GM21825 (cell line): ENCODE measurements around the gene ROBO4.
A peak's percentile ranks its signal among the peaks of the same experiment; 100 is the strongest.

ENCODE experiments used
- ATAC-seq: cut with Tn5 transposase; IDR thresholded peaks from one replicate; pipeline ENCODE4 v1.9.1; 2021; ENCODE audit warnings: mild to moderate bottlenecking, moderate library complexity; ENCODE audit not compliant: unreplicated experiment

Gene ROBO4

DNA sequence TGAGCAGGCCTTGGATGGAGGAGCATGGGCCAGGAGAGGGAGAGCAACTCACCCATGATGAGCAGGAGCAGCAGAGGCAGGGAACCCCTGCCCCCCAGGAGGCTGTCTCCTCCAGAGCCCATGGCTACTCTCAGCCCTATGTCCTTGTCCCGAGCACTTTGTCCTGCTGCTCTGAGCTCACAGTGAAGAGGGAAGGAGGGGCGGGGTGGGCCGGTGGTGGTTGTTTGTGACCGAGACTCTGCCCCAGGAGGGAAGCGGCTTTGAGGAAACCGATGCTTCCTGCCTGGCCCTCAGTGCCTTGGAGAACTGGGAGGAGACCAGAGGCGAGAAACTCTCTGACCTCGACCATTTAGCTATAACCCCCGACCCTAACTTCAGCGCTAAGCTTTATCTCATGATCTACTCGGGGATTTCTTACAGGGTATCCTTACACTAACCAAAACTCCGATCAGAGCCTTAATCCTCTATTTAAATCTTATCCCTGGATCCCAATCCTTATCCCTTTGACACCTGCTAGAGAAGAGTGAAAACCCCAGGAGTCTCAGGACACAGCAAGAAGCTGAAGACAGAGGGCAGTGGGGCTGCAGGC, at the start of gene ROBO4:
ROBO4 (minus strand) TSS at position 192 of the 589 bp plus-strand sequence; CDS start at position 122, 70 bp downstream.
- ATAC-seq: no peak

DNA sequence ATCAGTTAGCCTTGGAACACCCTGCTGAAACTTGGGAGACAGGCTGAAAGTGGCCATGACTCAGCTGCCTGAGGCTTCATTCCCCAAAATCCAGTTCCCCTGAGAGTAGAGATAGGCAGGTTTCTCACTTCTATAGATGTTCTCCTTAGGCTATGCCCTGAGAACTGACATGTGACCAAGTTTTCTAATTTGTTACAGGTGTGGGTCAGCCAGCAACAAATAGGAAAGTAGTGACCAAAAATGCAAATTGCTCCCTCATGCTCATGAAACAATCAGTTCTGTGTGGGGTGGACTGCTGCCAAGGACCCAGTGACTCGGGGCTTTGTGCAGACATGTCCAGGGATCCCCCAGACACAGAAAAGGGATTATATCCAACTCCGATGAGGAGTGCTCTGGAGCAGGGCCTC, 49.1 kb upstream of the ROBO4 start:
- ATAC-seq: no peak

DNA sequence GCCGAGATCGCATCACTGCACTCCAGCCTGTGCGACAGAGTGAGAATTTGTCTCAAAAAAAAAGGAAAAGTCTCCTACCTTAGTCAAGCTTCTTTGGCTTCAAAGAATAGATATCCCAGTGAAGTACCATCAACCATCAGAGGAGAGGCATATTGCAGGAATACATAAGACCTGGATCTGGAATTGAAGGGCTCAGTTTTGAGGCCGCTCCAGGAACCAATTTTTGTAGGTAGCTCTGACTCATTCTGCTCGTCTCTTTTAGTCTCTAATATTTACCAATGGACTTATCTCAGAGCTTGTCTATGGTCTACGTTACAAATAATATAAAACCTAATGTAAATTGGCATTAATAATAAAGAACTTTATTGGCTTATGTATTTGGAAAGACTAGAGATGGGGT, 48.2 kb upstream of the ROBO4 start:
- ATAC-seq: no peak

DNA sequence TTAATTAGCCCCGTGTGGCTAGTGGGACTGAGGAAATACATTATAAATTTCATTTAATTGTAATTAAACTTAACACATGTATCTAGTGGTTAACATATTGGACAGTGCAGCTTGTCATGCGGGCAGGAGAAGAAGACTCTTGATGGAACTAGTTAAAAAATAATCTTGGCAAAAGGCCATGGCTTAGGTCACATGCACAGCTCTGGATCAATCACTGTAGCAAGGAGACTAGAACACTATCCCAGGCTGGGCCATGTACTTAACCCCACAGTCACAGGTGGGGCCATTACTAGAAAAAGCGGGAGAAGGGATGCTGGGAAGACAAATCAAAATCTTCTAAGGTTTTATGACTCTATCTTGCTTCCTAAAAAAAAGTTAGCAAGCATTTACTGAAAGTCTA, 46.9 kb upstream of the ROBO4 start:
- no peak for ATAC-seq

DNA sequence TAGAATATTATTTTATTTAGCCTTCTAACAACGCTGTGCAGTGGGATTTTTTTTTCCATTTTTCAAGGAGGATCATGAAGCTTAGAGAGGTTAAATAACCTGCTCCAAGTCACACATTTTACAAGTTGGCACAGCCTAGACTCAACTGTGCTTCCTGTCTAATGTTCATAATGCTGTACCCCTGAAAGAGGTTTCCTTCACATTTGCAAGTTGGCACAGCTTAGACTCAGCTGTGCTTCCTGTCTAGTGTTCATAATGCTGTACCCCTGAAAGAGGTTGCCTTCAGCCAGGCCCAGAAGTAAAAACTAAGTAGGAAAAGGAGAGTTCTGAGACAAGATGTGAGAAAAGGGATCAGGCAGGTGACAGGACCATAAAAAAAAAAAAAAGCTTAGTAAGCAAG, 46.1 kb upstream of the ROBO4 start:
- no peak for ATAC-seq

DNA sequence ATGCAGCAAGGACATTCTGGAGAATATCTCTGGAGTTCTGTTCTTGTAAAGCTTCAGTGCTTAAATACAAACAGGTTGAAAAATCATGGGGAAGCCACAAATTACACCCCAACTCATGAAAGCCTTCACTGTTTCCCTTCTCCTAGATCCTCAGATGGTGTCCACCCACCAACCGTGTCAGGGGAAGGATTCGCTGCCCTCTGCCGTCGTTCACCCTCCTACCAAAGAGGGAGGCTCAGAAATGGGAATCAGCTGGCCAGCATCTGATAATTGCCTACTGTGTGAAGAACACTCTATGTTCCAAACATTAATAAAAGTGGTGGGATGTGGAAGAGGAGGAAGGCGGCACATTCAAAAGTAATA, 45.6 kb upstream of the ROBO4 start:
- no peak for ATAC-seq

DNA sequence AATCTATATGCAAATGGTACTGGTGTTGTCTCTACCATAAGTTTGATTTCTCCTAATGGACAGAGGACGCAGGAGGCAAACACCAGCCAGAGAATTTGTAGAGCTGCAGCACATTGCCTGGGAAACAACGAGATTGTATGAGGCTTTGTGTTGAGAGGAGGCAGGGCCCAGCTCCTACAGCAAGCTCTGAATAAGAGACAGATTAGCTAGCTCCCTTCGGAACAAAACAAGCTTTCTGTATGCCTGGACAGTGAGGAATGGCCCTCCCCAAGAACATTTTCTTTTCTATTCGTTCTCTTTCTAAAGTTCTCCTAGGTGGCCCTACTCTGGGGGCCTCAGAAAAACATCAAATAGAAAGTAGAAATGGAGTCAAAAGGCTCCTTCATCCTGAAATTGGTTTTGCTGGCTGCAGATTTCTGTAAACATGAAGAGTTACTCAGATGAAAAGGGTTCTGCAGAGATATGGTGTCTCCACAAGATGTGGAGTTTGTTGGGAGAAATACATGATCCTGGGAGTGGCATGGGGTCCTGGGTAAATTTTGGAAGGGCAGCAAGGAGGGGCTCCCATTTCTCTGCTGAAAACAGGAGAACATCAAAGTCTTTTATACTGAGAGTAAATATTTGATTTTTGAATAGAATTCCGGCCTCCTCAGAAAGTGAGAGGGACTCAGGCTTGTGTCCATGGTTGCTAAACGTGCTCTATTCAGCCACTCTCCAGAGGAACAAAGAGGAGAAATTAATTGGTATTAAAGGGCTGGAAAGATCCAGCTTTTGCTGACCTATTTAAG, 45.0 kb upstream of the ROBO4 start:
- ATAC-seq: no peak

DNA sequence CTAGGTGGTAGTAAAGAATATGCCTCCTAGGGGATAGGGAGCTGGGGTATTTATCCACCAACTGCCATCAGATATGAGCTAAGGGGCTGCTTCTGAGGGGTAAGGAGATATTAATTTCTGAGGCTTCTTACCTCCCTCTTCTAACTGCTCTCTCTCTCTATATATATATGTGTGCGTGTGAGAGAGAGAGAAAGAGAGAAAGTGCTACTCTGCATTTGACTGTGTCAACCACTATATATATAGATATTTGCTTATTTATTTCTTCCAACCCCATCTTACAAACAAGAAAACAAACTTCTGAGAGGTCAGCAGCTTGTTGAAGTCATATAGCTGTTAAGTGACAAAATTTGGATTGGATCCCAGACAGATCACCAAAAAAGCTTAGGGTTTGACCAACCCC, 44.0 kb upstream of the ROBO4 start:
- no peak for ATAC-seq

DNA sequence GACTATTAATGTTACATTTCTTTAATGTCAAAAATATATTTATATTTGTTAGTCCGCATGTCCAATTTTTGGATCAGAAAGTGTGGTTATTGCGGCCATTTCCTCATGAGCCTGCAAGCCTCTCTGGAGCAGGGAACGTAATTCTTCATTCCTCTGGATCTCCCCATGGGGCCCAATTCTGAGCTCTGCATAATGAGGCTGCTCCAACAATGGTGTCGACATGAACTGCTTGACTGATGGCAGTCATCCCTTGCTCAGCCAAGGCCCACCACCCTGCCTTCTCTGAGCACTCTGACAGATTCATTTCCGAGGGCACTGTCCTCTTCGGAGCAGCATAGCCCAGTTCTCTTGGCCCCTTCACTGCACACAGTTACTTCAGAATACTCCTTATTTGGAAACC, 41.3 kb upstream of the ROBO4 start:
- no peak for ATAC-seq

DNA sequence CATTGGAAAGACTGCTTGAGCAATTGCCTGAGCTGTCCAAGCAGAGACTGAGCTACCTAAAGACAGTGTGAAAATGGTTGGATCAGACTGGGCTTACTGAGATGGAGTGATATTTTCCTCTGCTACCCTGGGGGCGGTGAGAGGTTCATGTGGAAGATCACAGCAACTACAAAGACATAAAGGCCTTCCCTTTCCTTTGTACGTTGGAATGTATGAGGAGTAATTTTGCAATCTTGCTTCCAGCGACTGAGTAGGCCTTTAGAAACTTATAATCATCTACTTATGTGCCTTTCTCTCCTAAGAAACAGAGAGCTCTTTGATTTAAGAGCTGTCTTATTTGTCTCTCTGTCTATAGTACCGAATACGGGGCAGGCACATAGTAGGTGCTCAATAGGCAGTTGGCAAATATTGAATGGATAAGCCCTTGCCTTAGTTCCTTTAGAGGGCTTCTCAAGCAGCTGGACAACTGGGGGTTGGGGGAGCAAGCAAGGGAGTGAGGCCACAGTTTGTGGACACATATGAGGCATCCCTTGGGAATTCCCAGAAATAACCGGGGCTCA, 40.6 kb upstream of the ROBO4 start:
- ATAC-seq: no peak

DNA sequence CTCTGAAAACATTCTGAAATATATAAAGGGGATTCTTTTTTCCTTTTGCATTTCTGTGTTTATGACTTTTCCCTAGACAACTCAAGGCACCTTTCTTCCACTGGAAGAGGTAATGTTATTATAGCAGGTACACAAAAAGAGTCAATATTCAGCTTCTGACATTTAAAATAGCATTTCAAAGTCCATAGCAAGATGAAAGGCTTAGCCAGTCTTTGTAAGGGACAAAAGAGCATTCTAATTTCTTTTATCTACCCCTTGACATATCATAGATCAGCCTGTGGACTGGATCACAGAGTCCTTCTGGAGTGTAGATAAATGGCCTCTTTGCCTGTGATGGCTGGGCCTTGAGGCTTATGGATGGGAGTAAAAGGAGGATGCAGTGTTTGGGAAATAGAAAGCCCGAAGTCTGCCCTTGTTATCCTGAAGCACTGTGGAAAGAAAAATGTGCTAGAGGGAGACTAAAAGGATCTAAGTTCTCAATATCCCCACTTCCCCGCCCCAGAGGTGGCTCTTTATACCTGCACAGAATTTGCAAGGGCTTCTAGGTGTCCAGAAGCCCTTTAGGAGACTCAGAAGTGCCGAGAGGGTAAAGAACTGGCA, 39.8 kb upstream of the ROBO4 start:
- ATAC-seq: no peak

DNA sequence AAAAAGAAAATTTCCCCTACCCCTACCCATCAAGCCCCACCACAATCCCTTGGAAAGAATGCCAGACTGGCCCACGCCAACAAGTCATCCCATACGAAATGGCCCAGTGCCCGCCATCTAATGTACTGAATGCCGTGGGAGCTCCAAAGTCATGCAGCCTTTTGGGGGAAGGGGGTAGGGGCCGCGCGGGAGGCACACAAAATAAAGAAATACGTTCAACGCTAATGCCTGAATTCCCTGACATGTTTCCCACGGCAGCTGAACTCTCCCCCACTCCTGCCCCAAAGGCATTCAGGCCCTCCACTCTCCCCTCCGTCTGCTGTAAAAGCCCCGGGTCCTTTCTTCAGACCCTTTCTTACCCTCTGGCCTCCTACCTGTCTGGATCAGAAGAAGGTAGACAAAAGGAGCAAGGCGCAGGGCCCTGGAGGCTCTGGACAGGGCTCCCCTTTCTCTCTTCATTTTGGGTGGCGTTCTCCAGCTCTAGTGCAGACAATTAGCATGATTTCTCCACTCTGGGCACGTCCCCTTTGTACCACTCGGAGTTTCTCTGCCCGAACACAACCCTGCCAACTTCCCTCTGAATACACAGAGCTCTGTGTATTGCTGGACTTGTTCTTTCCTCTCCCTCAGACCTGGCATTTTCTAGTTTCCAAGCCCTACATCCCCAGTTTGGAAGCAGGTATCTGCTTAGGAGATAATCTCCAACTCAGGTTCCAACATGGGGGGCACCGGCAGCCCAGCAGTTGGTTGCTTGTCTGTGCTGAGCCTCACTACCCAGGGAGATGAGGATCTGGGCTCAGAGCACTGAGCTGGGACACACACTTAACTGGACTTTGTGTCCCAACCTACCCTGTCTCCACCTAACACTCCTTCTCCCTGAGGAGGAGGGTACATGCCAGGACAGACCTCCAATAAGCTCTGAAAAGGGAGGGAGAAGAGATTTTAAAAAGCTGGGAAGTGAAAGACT, 38.2 kb upstream of the ROBO4 start, which contains the start of gene HEPACAM:
HEPACAM (minus strand) TSS at position 500 of the 967 bp plus-strand sequence; CDS start at position 459, 41 bp downstream.
- no peak for ATAC-seq

DNA sequence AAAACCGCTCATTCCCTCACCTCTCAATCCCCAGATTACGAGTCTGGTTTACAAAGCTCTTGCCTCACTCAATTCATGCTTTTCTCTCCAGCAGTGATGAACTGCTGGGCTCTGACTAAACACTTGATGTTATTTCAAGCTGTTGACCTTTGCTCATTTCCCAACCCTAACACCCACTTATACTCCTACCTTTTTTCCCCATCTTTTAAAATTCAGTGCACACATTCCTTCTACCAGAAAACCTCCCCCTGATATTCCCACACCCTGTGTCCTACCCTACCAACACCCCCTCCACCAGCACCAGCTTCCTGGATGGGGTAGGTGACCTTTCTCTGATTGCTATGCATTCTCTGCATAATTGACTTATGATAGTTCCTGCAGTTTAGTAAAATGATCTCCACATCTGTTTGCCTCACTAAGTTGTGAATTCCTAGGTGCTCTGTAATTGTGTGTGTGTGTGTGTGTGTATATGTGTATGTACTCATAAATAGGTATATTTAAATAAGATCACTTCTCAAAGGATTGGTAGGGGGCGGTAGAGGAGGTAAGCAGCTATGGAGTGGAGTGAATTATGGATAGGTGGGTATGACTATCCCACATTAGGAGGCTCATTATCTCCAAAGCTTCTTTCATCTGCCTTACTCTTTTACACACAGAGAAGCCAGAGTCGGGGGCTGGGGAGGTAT, 37.3 kb upstream of the ROBO4 start:
- no peak for ATAC-seq

DNA sequence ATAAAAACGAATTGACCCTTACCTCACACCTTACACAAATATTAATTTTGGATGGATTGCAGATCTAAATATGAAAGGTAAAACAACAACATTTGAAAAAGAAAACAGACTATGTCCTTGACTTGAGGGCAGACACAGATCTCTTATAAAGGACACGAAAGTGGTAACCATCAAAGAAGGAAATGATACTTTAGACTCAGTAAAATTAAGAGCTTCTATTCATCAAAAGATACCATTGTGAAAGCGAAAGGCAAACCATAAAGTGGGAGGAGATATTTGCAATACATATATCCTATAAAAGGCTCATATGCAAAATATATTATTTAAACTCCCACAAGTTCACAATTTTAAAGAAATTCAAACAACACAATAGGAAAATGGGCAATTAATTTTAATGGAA, 33.1 kb upstream of the ROBO4 start:
- ATAC-seq: peak; percentile 89

DNA sequence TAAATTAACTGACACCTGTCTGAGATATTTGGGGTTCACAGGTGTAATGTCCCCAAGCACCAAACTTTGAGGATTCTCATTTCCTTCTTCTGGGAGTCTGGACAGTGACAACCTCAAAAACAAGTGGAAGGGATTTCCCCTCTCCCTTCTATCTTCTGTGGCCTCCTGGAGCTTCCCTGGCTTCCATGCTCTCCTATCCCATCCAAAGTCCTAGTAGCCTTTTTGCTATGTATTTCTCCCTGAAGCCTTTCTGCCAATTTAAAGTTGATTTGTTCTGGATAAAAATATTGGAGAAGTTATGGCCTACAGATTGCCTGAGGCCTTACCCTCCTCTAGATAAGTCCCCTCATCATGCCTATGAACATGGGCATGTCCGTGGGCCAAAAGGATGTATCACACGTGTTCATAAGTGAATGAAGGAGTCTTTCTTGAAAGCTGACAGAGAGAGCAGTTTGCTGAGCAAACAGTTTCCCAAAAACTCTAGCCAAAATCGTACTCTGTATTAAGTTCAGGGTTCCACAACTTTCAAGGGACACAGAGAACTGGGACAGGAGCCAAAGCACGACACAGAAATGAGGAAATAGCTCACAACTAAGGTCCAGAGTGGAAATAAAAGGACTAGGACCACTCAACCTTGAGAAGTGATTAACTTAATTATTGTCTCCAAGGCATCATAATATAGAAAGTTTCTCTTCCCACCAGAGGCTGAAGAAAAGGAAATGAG, 31.4 kb upstream of the ROBO4 start:
- ATAC-seq: no peak

DNA sequence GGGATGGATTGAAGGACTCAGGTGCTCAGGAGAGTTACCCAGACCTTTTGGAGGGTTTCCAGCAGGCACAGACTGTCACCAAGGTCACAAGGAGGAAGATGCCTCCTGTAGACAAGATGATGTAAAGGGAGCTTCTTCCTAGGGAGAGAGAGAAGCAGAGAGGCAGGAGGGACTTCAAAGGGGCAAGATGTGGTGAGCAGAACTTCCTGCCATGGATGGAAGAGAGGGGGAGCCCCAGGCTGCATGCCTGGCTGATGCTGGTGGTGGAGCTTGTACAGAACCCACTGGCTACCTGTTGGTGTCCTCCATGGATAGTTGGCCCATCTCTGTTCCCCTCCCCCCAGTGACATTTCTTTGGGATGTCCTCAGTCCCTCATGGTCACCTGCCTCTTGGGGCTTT, 25.6 kb upstream of the ROBO4 start:
- no peak for ATAC-seq

DNA sequence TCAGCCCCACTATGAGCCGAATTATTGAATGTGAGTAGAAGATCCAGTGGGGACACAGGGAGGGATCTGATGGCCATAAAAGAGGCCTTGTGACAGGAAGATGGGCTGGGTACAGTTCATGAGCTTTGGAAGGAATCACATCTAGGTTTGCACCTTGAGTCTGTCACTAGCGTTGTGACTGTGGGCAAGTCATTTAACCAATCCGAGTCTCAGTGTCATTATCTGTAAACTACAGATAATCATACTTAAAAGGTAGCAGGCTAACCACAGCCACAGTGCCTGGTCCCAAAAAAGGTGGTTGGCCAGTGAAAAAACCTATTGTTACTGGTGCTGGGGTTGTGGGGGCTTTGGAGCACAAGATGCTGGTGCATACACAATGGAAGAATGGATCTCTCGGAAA, 25.2 kb upstream of the ROBO4 start:
- no peak for ATAC-seq

DNA sequence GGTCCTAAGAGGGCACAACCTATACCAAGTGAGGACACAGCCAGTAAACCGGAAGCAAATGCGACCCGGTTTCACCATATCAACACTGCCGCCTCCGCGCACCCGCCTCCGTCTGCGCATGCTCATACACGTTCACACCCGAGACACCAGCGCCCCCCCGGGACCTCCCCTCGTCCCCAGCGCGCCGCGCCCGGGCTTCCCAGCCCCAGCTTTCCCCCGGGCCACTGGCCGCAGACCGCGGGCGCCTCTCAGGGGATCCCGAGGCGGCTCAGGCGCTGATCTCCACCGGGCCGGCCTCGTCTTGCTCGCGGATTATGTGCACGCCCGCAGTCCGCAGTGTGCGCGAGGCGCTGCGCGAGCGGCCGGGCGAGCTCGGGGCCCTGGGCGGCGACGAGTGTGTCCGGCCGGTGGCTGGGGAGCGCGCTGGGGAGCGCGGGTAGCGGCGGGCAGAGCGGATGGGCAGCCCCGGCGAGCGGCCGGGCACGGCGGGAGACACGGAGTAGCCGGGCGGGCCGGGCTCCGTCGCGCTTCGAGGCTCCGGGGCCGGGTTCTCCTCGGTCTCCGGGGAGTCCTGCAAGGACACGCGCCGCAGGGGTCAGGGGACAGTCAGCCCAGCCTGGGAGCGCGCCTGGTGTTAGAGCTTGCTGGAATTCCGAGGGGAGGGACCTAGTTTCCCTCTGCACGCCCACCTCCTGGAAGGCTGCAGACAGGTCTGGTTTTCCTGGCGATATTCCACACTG, 23.4 kb upstream of the ROBO4 start:
- peak; percentile 66 for ATAC-seq

DNA sequence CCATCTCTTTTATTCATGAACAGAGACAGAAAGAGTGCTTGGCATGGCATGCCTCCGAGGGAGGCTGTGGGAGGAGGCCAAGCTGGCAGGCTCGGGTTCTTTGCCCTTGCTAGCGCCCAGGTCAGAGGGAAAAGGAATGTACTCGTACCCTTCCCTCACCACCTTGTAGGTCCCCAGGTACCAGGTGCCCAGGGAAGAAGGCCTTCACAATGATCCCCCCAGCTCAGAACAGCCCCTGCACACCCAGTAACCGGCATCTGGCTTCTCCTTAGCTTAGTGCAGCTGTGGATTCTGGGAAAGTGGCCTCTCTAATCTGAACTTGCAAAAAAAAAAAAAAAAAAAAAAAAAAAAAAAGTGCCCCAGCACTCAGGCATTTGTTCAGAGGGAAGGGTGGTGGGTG, 22.7 kb upstream of the ROBO4 start:
- no peak for ATAC-seq
